ENCODE data around the gene RPLP2. TPM values are rescaled to one million over a fixed set of nuclear protein-coding genes. Genes with fewer than 3 reads are reported as not detected.
A peak's percentile ranks its signal among the peaks of the same experiment; 100 is the strongest.

Gene RPLP2
- total RNA-seq, 1 donor from 2014 or later, result 418 TPM

- Mint-ChIP-seq H3K27me3 (ENCODE audit: insufficient read depth, low read depth) (peaks cover 10% of the 10 kb centered on the region), H3K27ac (peak overlapping the region; percentile 63), H3K9me3 (no peaks in the 10 kb centered on the region), H3K4me3 (peak overlapping the region; percentile 39), H3K36me3 (peaks cover 17% of the 10 kb centered on the region), H3K4me1 (no peaks in the 10 kb centered on the region)
- no peak for DNase-seq (ENCODE audit: low spot score)
- Histone ChIP-seq H3K27me3 (no peaks in the 10 kb centered on the region), H3F3A (ENCODE audit: low read depth) (peaks cover 37% of the 10 kb centered on the region), H3K4me3 (no peak overlapping the region), H3K9ac (no peak overlapping the region), H3K27ac (no peak overlapping the region), H4K20me1 (ENCODE audit: low read depth) (peaks cover 30% of the 10 kb centered on the region), H3K9me3 (ENCODE audit: low read depth) (no peaks in the 10 kb centered on the region), H2AFZ (replicated peaks) (no peak overlapping the region), H3K79me2 (ENCODE audit: low read depth) (no peaks in the 10 kb centered on the region), H3K4me1 (no peaks in the 10 kb centered on the region), H3K4me2 (no peak overlapping the region), H3K36me3 (no peaks in the 10 kb centered on the region)
- TF ChIP-seq, protein P1, sequence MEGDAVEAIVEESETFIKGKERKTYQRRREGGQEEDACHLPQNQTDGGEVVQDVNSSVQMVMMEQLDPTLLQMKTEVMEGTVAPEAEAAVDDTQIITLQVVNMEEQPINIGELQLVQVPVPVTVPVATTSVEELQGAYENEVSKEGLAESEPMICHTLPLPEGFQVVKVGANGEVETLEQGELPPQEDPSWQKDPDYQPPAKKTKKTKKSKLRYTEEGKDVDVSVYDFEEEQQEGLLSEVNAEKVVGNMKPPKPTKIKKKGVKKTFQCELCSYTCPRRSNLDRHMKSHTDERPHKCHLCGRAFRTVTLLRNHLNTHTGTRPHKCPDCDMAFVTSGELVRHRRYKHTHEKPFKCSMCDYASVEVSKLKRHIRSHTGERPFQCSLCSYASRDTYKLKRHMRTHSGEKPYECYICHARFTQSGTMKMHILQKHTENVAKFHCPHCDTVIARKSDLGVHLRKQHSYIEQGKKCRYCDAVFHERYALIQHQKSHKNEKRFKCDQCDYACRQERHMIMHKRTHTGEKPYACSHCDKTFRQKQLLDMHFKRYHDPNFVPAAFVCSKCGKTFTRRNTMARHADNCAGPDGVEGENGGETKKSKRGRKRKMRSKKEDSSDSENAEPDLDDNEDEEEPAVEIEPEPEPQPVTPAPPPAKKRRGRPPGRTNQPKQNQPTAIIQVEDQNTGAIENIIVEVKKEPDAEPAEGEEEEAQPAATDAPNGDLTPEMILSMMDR (IDR thresholded peaks at IDR 0.05), result peak; percentile 17
- TF ChIP-seq EZH2phosphoT487 (IDR thresholded peaks at IDR 0.05) (no peak), EZH2 (IDR thresholded peaks at IDR 0.05) (no peak)
These were observed 47.2 kb upstream of the RPLP2 start for GRCh38 chr11:762421-763072.

DNA sequence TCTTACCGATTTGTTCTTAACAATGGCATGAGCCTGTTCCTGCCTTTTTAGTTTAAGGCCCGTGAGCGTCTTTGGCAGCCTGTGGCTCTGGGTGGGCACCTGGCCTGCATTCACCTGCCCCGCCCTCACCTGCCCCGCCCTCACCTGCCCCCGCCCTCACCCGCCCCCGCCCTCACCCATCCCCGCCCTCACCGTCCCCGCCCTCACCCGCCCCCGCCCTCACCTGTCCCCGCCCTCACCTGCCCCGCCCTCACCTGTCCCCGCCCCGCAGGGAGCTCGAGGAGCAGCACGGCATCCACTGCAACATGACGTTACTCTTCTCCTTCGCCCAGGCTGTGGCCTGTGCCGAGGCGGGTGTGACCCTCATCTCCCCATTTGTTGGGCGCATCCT, 46.7 kb upstream of the RPLP2 start:
- Histone ChIP-seq H4K20me1 (ENCODE audit: low read depth) (peaks cover 31% of the 10 kb centered on the region), H3K79me2 (ENCODE audit: low read depth) (no peaks in the 10 kb centered on the region), H3F3A (ENCODE audit: low read depth) (peaks cover 37% of the 10 kb centered on the region), H3K4me3 (no peak overlapping the region), H3K27me3 (no peaks in the 10 kb centered on the region), H3K4me1 (no peaks in the 10 kb centered on the region), H3K36me3 (no peaks in the 10 kb centered on the region), H3K9ac (no peak overlapping the region), H3K4me2 (no peak overlapping the region), H2AFZ (replicated peaks) (no peak overlapping the region), H3K9me3 (ENCODE audit: low read depth) (no peaks in the 10 kb centered on the region), H3K27ac (no peak overlapping the region)
- no peaks in the 10 kb centered on the region for H3K9me3 Mint-ChIP-seq
- no peak overlapping the region for H3K27ac Mint-ChIP-seq
- no peak overlapping the region for H3K4me3 Mint-ChIP-seq
- no peak for DNase-seq (ENCODE audit: low spot score)
- H3K27me3 Mint-ChIP-seq (ENCODE audit: insufficient read depth, low read depth), result peaks cover 7% of the 10 kb centered on the region
- TF ChIP-seq, protein P1 (IDR thresholded peaks at IDR 0.05), result no peak
- no peak for TF ChIP-seq EZH2 (IDR thresholded peaks at IDR 0.05)
- no peak for TF ChIP-seq EZH2phosphoT487 (IDR thresholded peaks at IDR 0.05)
- peaks cover 15% of the 10 kb centered on the region for H3K36me3 Mint-ChIP-seq
- no peaks in the 10 kb centered on the region for H3K4me1 Mint-ChIP-seq

- no peaks in the 10 kb centered on the region for H3K4me1 ChIP-seq
- H3K36me3 ChIP-seq, result no peaks in the 10 kb centered on the region
- no peaks in the 10 kb centered on the region for H3K27me3 ChIP-seq
- H3K27me3 Mint-ChIP-seq (ENCODE audit: insufficient read depth, low read depth), result peaks cover 6% of the 10 kb centered on the region
- H3K4me3 Mint-ChIP-seq, result no peak overlapping the region
- no peaks in the 10 kb centered on the region for H3K9me3 ChIP-seq (ENCODE audit: low read depth)
- DNase-seq (ENCODE audit: low spot score), result no peak
- H3K9me3 Mint-ChIP-seq, result no peaks in the 10 kb centered on the region
- peaks cover 15% of the 10 kb centered on the region for H3K36me3 Mint-ChIP-seq
- H3F3A ChIP-seq (ENCODE audit: low read depth), result peaks cover 37% of the 10 kb centered on the region
- TF ChIP-seq EZH2 (IDR thresholded peaks at IDR 0.05) (no peak), EZH2phosphoT487 (IDR thresholded peaks at IDR 0.05) (no peak)
- TF ChIP-seq, protein P1 (IDR thresholded peaks at IDR 0.05), result no peak
- H3K4me3 ChIP-seq, result no peak overlapping the region
- no peaks in the 10 kb centered on the region for H3K79me2 ChIP-seq (ENCODE audit: low read depth)
- H2AFZ ChIP-seq (replicated peaks), result no peak overlapping the region
- no peak overlapping the region for H3K27ac ChIP-seq
- H3K4me2 ChIP-seq, result no peak overlapping the region
- H4K20me1 ChIP-seq (ENCODE audit: low read depth), result peaks cover 31% of the 10 kb centered on the region
- H3K27ac Mint-ChIP-seq, result no peak overlapping the region
- H3K9ac ChIP-seq, result no peak overlapping the region
- H3K4me1 Mint-ChIP-seq, result no peaks in the 10 kb centered on the region
These were observed 46.0 kb upstream of the RPLP2 start for GRCh38 chr11:763549-764321.

Measured in neural progenitor cell (in vitro differentiated cells).